D721Med (cell line): ENCODE results near the gene CDK14.

Experiments used
- DNase-seq: peaks from one replicate; pipeline ENCODE4 v3.0.0; 2011; ENCODE audit warnings: low spot score; ENCODE audit not compliant: insufficient read length
- FAIRE-seq: peaks from 2 replicates; lab custom pipeline; 2011; peaks lifted over from hg19 to GRCh38; lab: Jason Lieb, UNC
- TF ChIP-seq, protein P1 (sequence below): IDR thresholded peaks from 2 replicates; pipeline ENCODE4 v1.5.1; 2012; ENCODE audit warnings: mild to moderate bottlenecking, control low read depth; ENCODE audit not compliant: insufficient read depth; ENCODE audit errors: missing control alignments

CDK14 gene

DNA sequence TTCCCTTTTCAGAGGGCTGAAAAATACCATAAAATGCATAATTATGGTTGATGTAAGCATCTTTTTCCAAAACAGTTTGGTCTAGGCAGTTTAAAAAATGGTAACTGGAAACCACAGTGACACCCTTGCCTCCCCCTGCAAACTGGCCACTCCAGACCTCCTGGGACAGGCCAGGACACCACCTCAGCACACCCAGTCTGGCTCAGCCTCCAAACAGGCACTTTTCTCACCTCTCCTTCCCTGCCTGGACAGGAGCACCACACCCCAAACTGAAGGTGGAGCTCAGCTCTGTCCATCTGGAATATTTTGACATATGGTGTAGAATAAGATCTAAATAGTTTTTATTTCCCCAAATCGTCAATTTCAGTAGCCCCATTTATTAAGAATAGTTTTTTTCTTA, 78.5 kb downstream of the CDK14 start:
- TF ChIP-seq, protein P1, sequence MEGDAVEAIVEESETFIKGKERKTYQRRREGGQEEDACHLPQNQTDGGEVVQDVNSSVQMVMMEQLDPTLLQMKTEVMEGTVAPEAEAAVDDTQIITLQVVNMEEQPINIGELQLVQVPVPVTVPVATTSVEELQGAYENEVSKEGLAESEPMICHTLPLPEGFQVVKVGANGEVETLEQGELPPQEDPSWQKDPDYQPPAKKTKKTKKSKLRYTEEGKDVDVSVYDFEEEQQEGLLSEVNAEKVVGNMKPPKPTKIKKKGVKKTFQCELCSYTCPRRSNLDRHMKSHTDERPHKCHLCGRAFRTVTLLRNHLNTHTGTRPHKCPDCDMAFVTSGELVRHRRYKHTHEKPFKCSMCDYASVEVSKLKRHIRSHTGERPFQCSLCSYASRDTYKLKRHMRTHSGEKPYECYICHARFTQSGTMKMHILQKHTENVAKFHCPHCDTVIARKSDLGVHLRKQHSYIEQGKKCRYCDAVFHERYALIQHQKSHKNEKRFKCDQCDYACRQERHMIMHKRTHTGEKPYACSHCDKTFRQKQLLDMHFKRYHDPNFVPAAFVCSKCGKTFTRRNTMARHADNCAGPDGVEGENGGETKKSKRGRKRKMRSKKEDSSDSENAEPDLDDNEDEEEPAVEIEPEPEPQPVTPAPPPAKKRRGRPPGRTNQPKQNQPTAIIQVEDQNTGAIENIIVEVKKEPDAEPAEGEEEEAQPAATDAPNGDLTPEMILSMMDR = no peak
- FAIRE-seq (no peak), DNase-seq (no peak)

DNA sequence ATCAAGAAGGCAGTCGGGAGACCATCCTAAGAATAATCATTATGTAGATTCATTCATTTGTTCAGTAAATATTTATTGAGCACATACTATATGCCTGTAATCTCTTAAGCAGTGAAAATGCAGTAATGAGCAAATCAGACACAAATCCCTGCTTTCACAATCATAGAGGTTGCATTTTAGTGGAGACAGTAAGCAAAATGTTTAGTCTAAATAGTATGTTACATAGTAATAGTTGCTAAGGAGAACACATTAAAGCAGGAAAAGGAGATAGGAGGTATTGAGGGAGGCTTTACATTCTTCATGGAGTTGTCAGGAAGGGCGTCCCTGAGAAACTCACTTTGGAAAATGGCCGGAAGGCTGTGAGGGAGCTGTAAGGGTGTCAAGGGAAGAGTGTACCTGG, 79.9 kb downstream of the CDK14 start:
- FAIRE-seq (no peak), DNase-seq (no peak)
- TF ChIP-seq, protein P1 = no peak

DNA sequence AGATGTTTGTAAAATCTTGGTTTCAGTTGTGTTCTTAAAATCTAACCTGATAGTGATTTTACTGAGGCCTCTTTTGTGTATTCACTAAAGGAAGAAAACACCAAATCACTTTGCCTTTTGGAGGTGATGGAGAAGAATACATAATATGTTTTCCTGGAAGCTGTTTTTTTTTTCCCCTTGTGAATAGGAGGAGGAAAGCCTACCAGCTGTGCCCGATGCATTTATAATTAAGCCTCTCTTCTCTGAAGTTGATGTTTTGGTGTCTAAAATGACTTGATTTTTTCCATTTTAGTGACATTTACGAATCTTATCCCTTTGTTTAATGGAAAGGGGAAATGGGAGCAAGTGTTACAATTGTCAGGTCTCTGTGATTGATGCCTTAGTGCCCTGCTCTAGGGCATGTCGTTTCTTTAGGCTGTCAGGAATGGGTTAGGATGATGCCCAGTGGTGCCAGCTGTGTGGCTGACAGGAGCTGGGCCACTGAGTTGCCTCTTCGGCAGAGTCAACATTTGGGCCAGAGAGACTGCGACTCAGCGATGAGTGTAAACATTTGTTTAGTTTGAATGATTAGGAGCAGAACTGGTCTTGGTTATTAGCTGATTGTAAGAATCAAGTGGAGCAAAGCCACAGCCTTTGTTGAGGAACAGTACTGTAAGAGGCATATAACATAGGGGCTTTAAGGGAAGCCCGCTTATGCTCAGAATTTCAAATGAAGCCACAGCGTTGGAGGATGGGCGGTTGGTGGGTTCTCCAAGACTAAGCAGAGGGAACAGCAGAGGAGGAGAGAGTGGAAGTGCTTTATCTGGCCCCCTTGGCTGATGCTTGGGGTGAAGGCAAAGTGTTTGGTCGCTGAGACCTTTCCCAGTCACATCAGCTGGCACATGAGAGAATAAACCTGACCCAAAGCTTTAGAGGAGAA, 81.6 kb downstream of the CDK14 start:
- TF ChIP-seq, protein P1 = no peak
- no peak for FAIRE-seq
- no peak for DNase-seq

DNA sequence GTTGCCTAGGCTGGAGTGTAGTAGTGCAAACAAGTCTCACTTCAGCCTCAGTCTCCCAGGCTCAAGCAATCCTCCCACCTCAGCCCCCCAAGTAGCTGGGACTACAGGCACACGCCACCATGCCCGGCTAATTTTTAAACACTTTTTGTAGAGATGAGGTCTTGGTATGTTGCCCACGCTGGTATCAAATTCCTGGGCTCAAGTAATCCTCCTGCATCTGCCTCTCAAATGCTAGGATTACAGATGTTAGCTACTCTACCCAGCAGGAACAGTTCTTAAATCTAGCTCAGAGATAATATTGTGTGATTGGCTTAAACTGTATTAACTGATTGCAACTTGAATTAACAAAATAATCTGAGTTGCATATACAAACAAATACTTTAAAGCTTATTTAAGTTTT, 82.9 kb downstream of the CDK14 start:
- DNase-seq = no peak
- no peak for FAIRE-seq
- TF ChIP-seq, protein P1 = no peak

DNA sequence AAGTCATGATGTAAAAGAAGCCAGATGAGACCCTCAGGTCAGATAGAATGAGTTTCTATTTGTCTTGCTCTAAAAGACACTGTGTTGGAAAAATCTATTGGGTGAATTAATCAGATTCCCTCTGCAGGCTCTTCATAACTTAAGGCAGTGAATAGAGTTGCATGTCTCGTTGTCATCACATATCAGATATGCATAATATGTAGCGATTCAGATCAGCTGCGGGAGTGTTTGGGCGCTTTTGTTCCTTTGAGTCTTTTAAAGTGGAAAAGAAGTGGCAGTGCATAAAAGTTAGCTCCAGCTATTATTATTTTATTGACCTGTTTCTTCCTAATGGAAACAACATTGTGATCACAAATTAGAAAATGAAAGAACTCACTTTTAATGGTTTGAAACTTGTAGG, 84.4 kb downstream of the CDK14 start:
- DNase-seq = no peak
- TF ChIP-seq, protein P1 = no peak
- FAIRE-seq = no peak

DNA sequence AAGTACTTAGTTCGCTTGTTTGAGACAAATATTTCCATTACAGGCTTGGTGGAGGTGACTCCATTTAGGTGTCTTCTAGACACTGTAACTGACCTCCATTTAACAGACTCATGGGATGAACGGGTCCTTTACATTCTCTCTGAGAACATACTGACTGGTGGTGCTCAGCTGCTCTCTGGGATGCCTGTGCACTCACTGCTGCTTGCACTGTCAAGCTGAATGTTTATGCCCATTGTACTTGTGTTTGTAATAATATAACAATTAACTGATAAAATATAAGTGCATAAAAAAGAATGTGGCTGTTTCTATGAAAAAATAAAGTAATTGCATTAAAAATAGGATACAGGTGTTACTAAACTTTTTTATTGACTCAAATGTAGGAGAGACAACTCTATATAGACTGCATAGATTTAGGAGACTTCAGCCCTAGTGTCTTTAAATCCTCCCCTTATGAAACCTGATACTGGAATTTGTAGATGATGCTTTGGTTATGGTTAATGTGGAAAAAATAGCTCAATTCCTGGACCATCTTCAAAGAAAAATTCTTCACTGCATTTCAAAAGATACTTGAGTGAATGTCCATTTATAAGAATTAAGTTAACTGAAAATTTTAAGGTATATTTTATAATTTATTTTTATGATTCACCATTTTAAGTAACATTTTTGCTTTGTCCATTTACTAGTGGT, 85.4 kb downstream of the CDK14 start:
- FAIRE-seq = no peak
- DNase-seq = no peak
- TF ChIP-seq, protein P1 = no peak
